CD14-positive monocyte (primary cell): ENCODE measurements around the gene IGSF10. TPM values are rescaled to one million over a fixed set of nuclear protein-coding genes. Genes with fewer than 3 reads are reported as not detected.

Source experiments
- DNase-seq, 3 donors: peaks; one replicate each; pipeline ENCODE4 v3.0.0-alpha.2; 2011 to 2022
- H2AFZ ChIP-seq: 2 replicates; pipeline ENCODE4 v1.6.0; 2012; ENCODE audit warnings: mild to moderate bottlenecking, low read depth, low read length, inconsistent platforms; ENCODE audit not compliant: insufficient read depth, poor library complexity, severe bottlenecking
- H3K27ac ChIP-seq, 2 donors: 1 replicate in 1 of 2; 2 replicates in 1 of 2; pipeline ENCODE4 v1.5.1; 2012 to 2013; ENCODE audit warnings: low read length in 2 of 2, control low read depth in 1 of 2, inconsistent platforms in 1 of 2, low read depth in 1 of 2, mild to moderate bottlenecking in 1 of 2
- H3K27me3 ChIP-seq, 2 donors: one replicate each; pipeline versions ENCODE4 v1.6.0 to v1.6.1; 2011 to 2013; ENCODE audit warnings: low read length in 2 of 2; ENCODE audit not compliant: control insufficient read depth in 2 of 2, insufficient read depth in 2 of 2
- H3K36me3 ChIP-seq, 2 donors: replicated peaks in 1 of 2; 1 replicate in 1 of 2; 2 replicates in 1 of 2; pipeline versions ENCODE4 v1.5.1 to v1.6.1; 2012 to 2013; ENCODE audit warnings: low read length in 2 of 2, control low read depth in 1 of 2, inconsistent platforms in 1 of 2, mild to moderate bottlenecking in 1 of 2; ENCODE audit not compliant: insufficient read depth in 2 of 2, control insufficient read depth in 1 of 2
- H3K4me1 ChIP-seq, 2 donors: 1 replicate in 1 of 2; 2 replicates in 1 of 2; pipeline versions ENCODE4 v1.5.1 to v1.6.1; 2012 to 2013; ENCODE audit warnings: low read length in 2 of 2, control low read depth in 1 of 2, inconsistent platforms in 1 of 2, mild to moderate bottlenecking in 1 of 2, moderate library complexity in 1 of 2; ENCODE audit not compliant: insufficient read depth in 2 of 2, control insufficient read depth in 1 of 2
- H3K4me2 ChIP-seq: replicated peaks from 2 replicates; pipeline ENCODE3; 2012; ENCODE audit warnings: low read length, moderate library complexity, mild to moderate bottlenecking; ENCODE audit not compliant: poor library complexity, severe bottlenecking; ENCODE audit errors: extremely low read depth
- H3K4me3 ChIP-seq, 3 experiments: fragments of 200-600 bp in 1 of 3; sonication (generic) in 1 of 3; replicated peaks in 1 of 3; 1 replicate in 2 of 3; 2 replicates in 1 of 3; pipeline ENCODE4 v1.5.1; 2011 to 2013; ENCODE audit warnings: low read length in 3 of 3, mild to moderate bottlenecking in 3 of 3, control low read depth in 2 of 3, low read depth in 2 of 3, inconsistent platforms in 1 of 3, moderate library complexity in 1 of 3
- H3K79me2 ChIP-seq: 2 replicates; pipeline ENCODE4 v1.6.0; 2012; ENCODE audit warnings: mild to moderate bottlenecking, control low read depth, inconsistent platforms, low read length, moderate library complexity; ENCODE audit not compliant: insufficient read depth
- H3K9ac ChIP-seq: 2 replicates; pipeline ENCODE4 v1.6.0; 2017; ENCODE audit warnings: low read length, mild to moderate bottlenecking; ENCODE audit not compliant: insufficient read depth, poor library complexity, severe bottlenecking
- H3K9me3 ChIP-seq, 2 donors: replicated peaks in 1 of 2; 1 replicate in 1 of 2; 2 replicates in 1 of 2; pipeline versions ENCODE4 v1.5.1 to v1.6.1; 2012 to 2013; ENCODE audit warnings: low read length in 2 of 2, control low read depth in 1 of 2; ENCODE audit not compliant: control insufficient read depth in 1 of 2, insufficient read depth in 1 of 2
- H4K20me1 ChIP-seq: 2 replicates; pipeline ENCODE4 v1.6.0; 2012; ENCODE audit warnings: mild to moderate bottlenecking, low read length, control low read depth, moderate library complexity; ENCODE audit not compliant: insufficient read depth
- H3K27ac Mint-ChIP-seq, 7 donors: one replicate each; pipeline ENCODE4 v1.8.0; 2020; ENCODE audit warnings: mild to moderate bottlenecking in 7 of 7, mixed read lengths in 7 of 7, moderate library complexity in 6 of 7, inconsistent platforms in 2 of 7
- H3K27me3 Mint-ChIP-seq, 3 donors: one replicate each; pipeline ENCODE4 v1.8.0; 2021 to 2022; ENCODE audit warnings: low read depth in 3 of 3, mild to moderate bottlenecking in 3 of 3, mixed read lengths in 3 of 3, moderate library complexity in 3 of 3, inconsistent platforms in 1 of 3
- H3K36me3 Mint-ChIP-seq, 2 donors: one replicate each; pipeline ENCODE4 v1.8.0; 2020; ENCODE audit warnings: mixed read lengths in 2 of 2, inconsistent platforms in 1 of 2, mild to moderate bottlenecking in 1 of 2
- H3K4me1 Mint-ChIP-seq: one replicate; pipeline ENCODE4 v1.8.0; 2020; ENCODE audit warnings: mild to moderate bottlenecking, mixed read lengths
- H3K4me3 Mint-ChIP-seq, 2 donors: one replicate each; pipeline ENCODE4 v1.8.0; 2020; ENCODE audit warnings: mild to moderate bottlenecking in 2 of 2, mixed read lengths in 2 of 2, moderate library complexity in 1 of 2
- H3K9me3 Mint-ChIP-seq, 7 donors: one replicate each; pipeline ENCODE4 v1.8.0; 2020 to 2022; ENCODE audit warnings: mixed read lengths in 7 of 7, mild to moderate bottlenecking in 6 of 7, moderate library complexity in 6 of 7, inconsistent platforms in 2 of 7
- WGBS: methylation state at CpG from one replicate; pipeline ENCODE4 v1.1.5; 2013; ENCODE audit warnings: missing lambda C conversion rate; ENCODE audit not compliant: insufficient coverage; 5-methylcytosine and 5-hydroxymethylcytosine counted together
- intact Hi-C, 2 donors: fragments of 100-400 bp; cut with micrococcal nuclease; formaldehyde crosslinking; loops; one replicate each; pipeline versions ENCODE4 v1.15.0 to v1.15.1; 2023
- polyA plus RNA-seq, 3 donors: library from polyadenylated mRNA; depleted of rRNA in 1 of 3; unstranded in 2 of 3; stranded (reverse) in 1 of 3; fragments of 300-500 nt in 2 of 3; fragments of >200 nt in 1 of 3; fragmentation: Illumina TruSeq in 2 of 3; gene quantifications; 1 replicate in 2 of 3; 2 replicates in 1 of 3; pipeline ENCODE4 v1.2.3, GENCODE V29; 2012 to 2021
- TF ChIP-seq, protein P1 (sequence below): fragments of 200-600 bp; IDR thresholded peaks from one replicate; pipeline ENCODE4 v1.8.0; 2022; ENCODE audit warnings: antibody characterized with exemption, mild to moderate bottlenecking

The IGSF10 gene
- polyA plus RNA-seq, 3 donors = 0.05 to 0.29 TPM; not detected in 1

DNA sequence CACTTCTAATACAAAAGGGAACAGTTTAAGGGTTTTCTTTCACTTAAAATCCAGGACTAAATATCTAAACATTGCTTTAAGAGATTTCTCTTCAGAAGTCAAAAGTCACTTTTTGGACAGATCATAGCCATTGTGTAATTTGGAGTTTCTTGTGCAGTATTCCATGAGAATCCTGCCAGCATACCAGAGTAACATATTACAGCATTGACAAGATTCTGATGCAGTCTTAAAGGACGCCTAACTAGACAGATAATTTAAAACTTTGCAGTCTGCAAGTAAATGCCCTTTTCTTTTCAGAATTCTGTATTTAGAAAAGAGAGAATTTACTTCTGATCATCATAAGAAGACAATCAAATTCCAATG lies 17.5 kb upstream of the IGSF10 start:
- no peaks in the 10 kb centered on the region for H4K20me1 ChIP-seq
- H3K79me2 ChIP-seq = no peaks in the 10 kb centered on the region
- H3K27ac ChIP-seq = no peak overlapping the region
- peaks cover 7 to 18% (median 13%) of the 10 kb centered on the region in 7 donors for H3K9me3 Mint-ChIP-seq
- H3K9me3 ChIP-seq = peaks cover 4% of the 10 kb centered on the region in 2 donors
- H3K36me3 ChIP-seq = no peaks in the 10 kb centered on the region
- intact Hi-C loops = no loop called here
- no peaks in the 10 kb centered on the region for H3K27me3 ChIP-seq
- no peaks in the 10 kb centered on the region for H3K4me1 Mint-ChIP-seq
- no peak overlapping the region for H3K4me3 ChIP-seq
- TF ChIP-seq, protein P1, sequence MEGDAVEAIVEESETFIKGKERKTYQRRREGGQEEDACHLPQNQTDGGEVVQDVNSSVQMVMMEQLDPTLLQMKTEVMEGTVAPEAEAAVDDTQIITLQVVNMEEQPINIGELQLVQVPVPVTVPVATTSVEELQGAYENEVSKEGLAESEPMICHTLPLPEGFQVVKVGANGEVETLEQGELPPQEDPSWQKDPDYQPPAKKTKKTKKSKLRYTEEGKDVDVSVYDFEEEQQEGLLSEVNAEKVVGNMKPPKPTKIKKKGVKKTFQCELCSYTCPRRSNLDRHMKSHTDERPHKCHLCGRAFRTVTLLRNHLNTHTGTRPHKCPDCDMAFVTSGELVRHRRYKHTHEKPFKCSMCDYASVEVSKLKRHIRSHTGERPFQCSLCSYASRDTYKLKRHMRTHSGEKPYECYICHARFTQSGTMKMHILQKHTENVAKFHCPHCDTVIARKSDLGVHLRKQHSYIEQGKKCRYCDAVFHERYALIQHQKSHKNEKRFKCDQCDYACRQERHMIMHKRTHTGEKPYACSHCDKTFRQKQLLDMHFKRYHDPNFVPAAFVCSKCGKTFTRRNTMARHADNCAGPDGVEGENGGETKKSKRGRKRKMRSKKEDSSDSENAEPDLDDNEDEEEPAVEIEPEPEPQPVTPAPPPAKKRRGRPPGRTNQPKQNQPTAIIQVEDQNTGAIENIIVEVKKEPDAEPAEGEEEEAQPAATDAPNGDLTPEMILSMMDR = no peak
- DNase-seq = no peak
- peaks cover 0 to 3% of the 10 kb centered on the region in 2 donors for H3K36me3 Mint-ChIP-seq
- no CpG with 5 or more reads among the region's 1 CpG for WGBS
- no peaks in the 10 kb centered on the region for H3K4me1 ChIP-seq
- peaks cover 0 to 2% (median 0%) of the 10 kb centered on the region in 3 donors for H3K27me3 Mint-ChIP-seq
- no peak overlapping the region for H3K9ac ChIP-seq
- H3K4me2 ChIP-seq = no peak overlapping the region
- no peak overlapping the region for H3K4me3 Mint-ChIP-seq
- no peak overlapping the region for H2AFZ ChIP-seq
- H3K27ac Mint-ChIP-seq = no peak overlapping the region

DNA sequence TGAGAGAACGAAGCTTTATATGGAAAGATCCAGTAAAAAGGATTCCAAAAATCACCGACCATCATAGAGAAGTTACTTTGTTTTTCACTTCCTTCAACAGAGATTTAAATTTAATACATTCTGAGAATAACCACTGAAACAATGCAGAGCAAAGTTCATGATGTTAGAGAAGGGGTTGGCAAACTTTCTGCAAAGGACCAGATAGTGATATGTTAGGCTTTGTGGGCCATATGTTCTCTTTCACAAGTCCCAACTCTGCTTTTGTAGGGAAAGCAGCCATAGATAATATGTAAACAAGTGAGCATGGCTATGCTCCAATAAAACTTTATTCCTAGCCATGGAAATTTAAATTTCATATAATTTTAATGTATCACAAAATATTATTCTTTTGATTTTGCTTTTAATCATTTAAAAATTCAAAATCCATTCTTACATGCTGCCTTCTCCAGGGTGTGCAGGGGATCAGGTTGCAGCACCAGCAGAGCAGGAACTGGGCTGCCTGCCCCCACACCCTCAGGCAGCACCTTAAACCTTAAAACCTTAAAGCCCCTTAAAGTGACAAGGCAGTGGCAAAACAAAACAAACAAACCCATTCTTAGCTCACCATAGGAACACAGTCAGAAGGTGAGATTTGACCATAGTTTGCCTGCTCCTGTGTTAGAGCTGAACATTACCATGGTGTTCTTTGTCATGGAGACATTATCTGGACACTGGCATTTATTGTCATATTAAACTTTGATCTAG lies 16.9 kb upstream of the IGSF10 start:
- Histone ChIP-seq H3K27me3 (no peaks in the 10 kb centered on the region), H3K4me3 (no peak overlapping the region), H4K20me1 (no peaks in the 10 kb centered on the region), H3K79me2 (no peaks in the 10 kb centered on the region), H3K4me1 (no peaks in the 10 kb centered on the region), H3K9me3 (peaks cover 4% of the 10 kb centered on the region in 2 donors), H3K9ac (no peak overlapping the region), H2AFZ (no peak overlapping the region), H3K27ac (no peak overlapping the region), H3K4me2 (no peak overlapping the region), H3K36me3 (no peaks in the 10 kb centered on the region)
- H3K27ac Mint-ChIP-seq = no peak overlapping the region
- no peak for DNase-seq
- H3K4me1 Mint-ChIP-seq = no peaks in the 10 kb centered on the region
- H3K36me3 Mint-ChIP-seq = peaks cover 0 to 3% of the 10 kb centered on the region in 2 donors
- no peak overlapping the region for H3K4me3 Mint-ChIP-seq
- intact Hi-C loops = no loop called here
- TF ChIP-seq, protein P1 = no peak
- WGBS = no CpG with 5 or more reads among the region's 2 CpGs
- H3K9me3 Mint-ChIP-seq = peaks cover 7 to 14% (median 11%) of the 10 kb centered on the region in 7 donors
- H3K27me3 Mint-ChIP-seq = peaks cover 0 to 2% (median 0%) of the 10 kb centered on the region in 3 donors
